Subcutaneous adipose tissue (tissue), 4 donors: Measurements from ENCODE around the gene TRIM38. TPM values are rescaled to one million over a fixed set of nuclear protein-coding genes. Genes with fewer than 3 reads are reported as not detected.

ENCODE experiments used
- total RNA-seq, 4 donors: library from RNA; depleted of rRNA; stranded (reverse); fragments of >200 nt; gene quantifications; one replicate each; pipeline ENCODE4 v1.1.0, GENCODE V29; 2016
- TF ChIP-seq, protein P1 (sequence below): fragments of 450-650 bp; IDR thresholded peaks from one replicate; pipeline ENCODE4 v1.5.1; 2016; ENCODE audit warnings: low read depth, mild to moderate bottlenecking, control low read depth, antibody characterized with exemption, moderate library complexity

The TRIM38 gene
- total RNA-seq, 4 donors from 2014 or later, result 10.2 to 20.4 (median 11.2) TPM

DNA sequence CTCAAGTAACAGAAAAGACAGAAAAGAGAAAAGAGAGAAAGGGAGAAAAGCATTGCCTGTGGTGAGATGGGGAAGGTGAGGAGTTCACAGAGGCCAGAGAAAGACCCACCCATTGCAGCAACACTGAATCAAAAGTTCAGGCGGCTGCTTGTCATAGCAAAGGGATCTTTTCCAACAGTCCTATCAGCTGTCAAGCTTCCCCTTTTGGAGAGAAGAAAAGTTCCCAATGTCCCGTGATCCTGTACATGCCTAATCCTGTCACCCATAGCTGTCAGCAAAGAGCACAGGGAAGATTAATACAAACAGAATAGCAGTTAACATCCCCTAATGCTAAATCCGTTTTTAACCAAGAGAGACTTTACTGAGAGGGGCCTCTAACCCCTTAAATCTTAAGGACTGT, 8.9 kb upstream of the TRIM38 start:
- TF ChIP-seq, protein P1, sequence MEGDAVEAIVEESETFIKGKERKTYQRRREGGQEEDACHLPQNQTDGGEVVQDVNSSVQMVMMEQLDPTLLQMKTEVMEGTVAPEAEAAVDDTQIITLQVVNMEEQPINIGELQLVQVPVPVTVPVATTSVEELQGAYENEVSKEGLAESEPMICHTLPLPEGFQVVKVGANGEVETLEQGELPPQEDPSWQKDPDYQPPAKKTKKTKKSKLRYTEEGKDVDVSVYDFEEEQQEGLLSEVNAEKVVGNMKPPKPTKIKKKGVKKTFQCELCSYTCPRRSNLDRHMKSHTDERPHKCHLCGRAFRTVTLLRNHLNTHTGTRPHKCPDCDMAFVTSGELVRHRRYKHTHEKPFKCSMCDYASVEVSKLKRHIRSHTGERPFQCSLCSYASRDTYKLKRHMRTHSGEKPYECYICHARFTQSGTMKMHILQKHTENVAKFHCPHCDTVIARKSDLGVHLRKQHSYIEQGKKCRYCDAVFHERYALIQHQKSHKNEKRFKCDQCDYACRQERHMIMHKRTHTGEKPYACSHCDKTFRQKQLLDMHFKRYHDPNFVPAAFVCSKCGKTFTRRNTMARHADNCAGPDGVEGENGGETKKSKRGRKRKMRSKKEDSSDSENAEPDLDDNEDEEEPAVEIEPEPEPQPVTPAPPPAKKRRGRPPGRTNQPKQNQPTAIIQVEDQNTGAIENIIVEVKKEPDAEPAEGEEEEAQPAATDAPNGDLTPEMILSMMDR, result no peak

DNA sequence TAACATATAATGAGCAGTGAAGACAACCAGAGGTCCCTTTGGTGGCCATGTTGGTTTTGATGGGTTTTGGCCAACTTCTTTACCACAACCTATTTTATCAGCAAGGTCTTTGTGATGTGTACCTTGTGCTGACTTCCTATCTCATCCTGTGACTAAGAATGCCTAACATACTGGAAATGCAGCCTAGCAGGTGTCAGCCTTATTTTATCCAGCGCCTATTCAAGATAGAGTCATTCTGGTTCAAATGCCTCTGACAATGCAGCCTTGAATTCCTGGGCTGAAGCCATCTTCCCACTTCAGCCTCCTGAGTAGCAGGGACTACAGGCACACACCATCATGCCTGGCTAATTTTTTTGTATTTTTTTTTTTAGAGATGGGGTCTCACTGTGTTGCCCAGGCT, 7.8 kb upstream of the TRIM38 start:
- TF ChIP-seq, protein P1, result no peak

DNA sequence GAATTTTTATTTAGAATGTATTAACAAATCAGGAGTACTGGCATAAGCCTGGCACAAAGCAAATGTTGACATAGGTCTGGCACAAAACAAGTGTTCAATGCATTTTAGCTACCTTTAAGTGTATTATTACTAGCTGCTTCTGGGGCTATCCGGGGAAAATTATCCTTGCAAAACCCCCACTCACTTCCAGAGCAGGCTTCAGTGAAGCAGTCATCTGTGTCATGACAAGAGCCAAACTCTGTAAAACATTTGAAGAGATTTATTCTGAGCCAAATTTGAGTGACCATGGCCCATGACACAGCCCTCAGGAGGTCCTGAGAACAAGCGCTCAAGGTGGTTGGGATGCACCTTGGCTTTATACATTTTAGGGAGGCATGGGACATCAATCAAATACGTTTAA, 6.4 kb upstream of the TRIM38 start:
- TF ChIP-seq, protein P1, result no peak

DNA sequence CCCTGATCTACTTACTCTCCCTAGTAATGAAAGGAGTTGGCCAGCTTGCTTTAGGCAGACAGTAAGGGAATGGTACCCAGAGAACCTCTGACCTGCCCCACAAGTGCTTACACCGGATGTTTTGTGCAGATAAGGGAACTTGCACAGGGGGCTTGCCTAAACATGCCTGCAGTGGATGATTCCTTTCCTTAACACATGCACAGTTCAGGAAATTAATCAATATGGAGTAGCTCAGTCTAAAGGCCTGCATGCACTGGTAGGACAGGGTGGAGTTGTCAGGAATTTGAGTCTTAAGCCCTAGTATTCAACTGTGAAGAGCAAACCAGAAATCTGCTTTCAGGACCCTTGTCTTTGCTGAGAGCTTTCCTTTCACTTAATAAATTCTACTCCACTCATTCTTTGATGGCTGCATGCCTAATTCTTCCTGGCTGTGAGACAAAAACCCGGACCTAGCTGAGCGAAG, 3.9 kb upstream of the TRIM38 start:
- TF ChIP-seq, protein P1, result no peak

DNA sequence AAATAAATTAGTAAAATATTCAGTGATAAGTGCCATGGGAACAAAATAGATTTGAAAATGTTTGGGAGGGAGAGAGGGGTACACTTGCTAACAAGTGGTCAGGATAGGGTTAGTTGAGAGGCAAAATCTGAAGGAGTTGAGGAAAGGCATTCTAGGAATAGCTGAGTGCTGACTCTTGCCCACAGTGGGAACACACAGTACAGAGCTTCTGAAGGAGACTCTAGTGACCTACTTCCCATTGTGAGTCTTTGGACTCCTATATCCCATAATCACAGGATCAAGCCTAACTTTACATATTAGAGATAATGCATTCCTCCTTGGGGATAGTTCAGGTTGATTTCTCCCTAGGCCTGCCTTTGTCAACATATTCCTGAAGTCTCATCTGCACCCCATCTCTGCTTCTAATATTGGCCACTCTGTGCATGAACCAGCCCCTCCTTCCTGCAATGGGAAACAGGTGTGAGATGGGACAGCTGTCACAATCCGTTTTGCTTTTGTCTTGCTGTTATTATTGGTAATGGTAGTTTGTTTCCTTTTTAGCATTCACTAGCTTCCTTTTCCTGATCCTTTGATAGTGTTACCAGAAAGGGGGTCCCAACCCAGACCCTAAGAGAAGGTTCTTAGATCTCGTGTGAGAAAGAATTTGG, 2.6 kb upstream of the TRIM38 start:
- TF ChIP-seq, protein P1, result no peak

DNA sequence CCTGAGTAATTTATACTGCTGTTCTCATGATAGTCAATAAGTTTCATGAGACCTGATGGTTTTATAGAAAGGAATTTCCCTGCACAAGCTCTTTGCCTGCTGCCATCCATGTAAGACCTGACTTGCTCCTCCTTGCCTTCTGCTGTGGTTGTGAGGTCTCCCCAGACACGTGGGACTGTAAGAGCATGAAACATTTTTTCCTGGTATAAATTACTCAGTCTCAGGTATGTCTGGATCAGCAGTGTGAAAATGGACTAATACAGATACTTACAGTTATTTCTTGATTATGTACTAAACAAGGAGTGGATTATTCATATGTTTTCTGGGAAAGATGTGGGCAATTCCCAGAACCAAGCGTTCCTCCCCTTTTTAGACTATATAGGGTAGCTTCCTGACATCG, 1.9 kb upstream of the TRIM38 start:
- TF ChIP-seq, protein P1, result no peak

DNA sequence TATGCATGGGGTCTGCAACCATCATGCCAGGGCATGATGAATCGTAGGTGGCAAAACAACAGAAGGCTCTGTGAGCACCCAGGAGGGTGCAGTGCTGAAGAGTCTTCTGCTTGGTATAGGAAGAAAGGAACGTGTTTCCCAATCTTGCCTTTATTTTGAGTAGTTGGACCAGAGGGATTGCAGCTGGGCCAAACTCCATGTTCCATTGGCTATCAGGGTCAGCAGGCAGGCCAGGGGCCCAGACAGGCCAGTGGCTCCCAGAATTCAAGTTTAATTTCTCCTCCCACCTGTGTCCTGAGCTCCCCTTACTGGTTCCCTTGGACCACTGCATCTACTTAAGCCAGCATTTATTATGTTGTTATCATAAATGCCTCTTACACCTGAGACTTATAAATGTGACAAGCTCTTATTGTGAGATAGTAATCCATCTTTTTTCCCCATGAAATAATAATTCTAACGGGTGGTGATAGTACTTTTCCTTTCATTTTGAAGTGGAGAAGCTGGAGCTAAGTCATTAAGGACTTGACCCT, 918 bp upstream of the TRIM38 start:
- TF ChIP-seq, protein P1, result no peak
